ENCODE data around the gene RASGRP1. TPM values are rescaled to one million over a fixed set of nuclear protein-coding genes. Genes with fewer than 3 reads are reported as not detected.
A peak's percentile ranks its signal among the peaks of the same experiment; 100 is the strongest.

RASGRP1 gene
- polyA plus RNA-seq, 1 donor: 2.9 TPM

- H3K4me3 ChIP-seq (ENCODE audit: low read length): no peak overlapping the region
- no peaks in the 10 kb centered on the region for H3K36me3 ChIP-seq (ENCODE audit: control insufficient read depth, insufficient read depth, low read length)
- peak in 1 of 2 donors; percentile 8 for DNase-seq
- no CpG with 5 or more reads among the region's 4 CpGs for WGBS (ENCODE audit: insufficient coverage, low lambda C conversion rate)
- no peaks in the 10 kb centered on the region for H3K9me3 ChIP-seq (ENCODE audit: control insufficient read depth, low read depth, low read length)
- no peaks in the 10 kb centered on the region for H3K27me3 ChIP-seq (ENCODE audit: control insufficient read depth, insufficient read depth, low read length)
- H3K27ac ChIP-seq (ENCODE audit: low read length): no peak overlapping the region
- H3K4me1 ChIP-seq (ENCODE audit: control insufficient read depth, insufficient read depth, low read length): no peaks in the 10 kb centered on the region
Measured at GRCh38 chr15:38509152-38509551, 55.5 kb downstream of the RASGRP1 start.

DNA sequence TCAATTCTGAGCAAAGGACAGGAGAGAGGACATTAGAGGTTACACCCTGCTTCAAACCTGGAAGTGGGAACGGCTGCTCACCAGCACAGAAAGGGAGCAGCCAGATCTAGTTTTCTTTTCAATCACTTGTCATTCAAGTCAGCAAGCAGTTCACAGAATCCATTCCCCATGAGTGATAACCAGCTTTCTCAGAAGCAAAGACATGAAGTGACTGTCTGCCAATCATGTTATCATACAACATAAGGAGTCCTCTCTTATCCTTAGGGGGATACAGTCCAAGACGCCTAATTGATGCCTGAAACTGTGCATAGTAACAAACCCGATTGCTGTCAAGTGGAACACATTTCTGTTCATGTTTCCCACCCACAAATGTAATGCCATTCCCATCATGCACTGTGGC is 56.0 kb downstream of the RASGRP1 start:
- no peak for DNase-seq
- Histone ChIP-seq H3K36me3 (ENCODE audit: control insufficient read depth, insufficient read depth, low read length) (no peaks in the 10 kb centered on the region), H3K4me1 (ENCODE audit: control insufficient read depth, insufficient read depth, low read length) (no peaks in the 10 kb centered on the region), H3K27me3 (ENCODE audit: control insufficient read depth, insufficient read depth, low read length) (no peaks in the 10 kb centered on the region), H3K27ac (ENCODE audit: low read length) (no peak overlapping the region), H3K4me3 (ENCODE audit: low read length) (no peak overlapping the region), H3K9me3 (ENCODE audit: control insufficient read depth, low read depth, low read length) (no peaks in the 10 kb centered on the region)
- no CpG with 5 or more reads among the region's 3 CpGs for WGBS (ENCODE audit: insufficient coverage, low lambda C conversion rate)

- Histone ChIP-seq H3K4me1 (ENCODE audit: control insufficient read depth, insufficient read depth, low read length) (no peaks in the 10 kb centered on the region), H3K27ac (ENCODE audit: low read length) (no peak overlapping the region), H3K27me3 (ENCODE audit: control insufficient read depth, insufficient read depth, low read length) (no peaks in the 10 kb centered on the region), H3K9me3 (ENCODE audit: control insufficient read depth, low read depth, low read length) (no peaks in the 10 kb centered on the region), H3K4me3 (ENCODE audit: low read length) (no peak overlapping the region), H3K36me3 (ENCODE audit: control insufficient read depth, insufficient read depth, low read length) (no peaks in the 10 kb centered on the region)
- DNase-seq: no peak
- WGBS (ENCODE audit: insufficient coverage, low lambda C conversion rate): no CpG with 5 or more reads among the region's 7 CpGs
Measured at GRCh38 chr15:38507570-38507969, 57.0 kb downstream of the RASGRP1 start.

- DNase-seq: no peak
- no peaks in the 10 kb centered on the region for H3K27me3 ChIP-seq (ENCODE audit: control insufficient read depth, insufficient read depth, low read length)
- no CpG with 5 or more reads among the region's 4 CpGs for WGBS (ENCODE audit: insufficient coverage, low lambda C conversion rate)
- H3K9me3 ChIP-seq (ENCODE audit: control insufficient read depth, low read depth, low read length): no peaks in the 10 kb centered on the region
- no peaks in the 10 kb centered on the region for H3K4me1 ChIP-seq (ENCODE audit: control insufficient read depth, insufficient read depth, low read length)
- H3K27ac ChIP-seq (ENCODE audit: low read length): no peak overlapping the region
- H3K4me3 ChIP-seq (ENCODE audit: low read length): no peak overlapping the region
- no peaks in the 10 kb centered on the region for H3K36me3 ChIP-seq (ENCODE audit: control insufficient read depth, insufficient read depth, low read length)
Measured at GRCh38 chr15:38506997-38507396, 57.6 kb downstream of the RASGRP1 start.

DNA sequence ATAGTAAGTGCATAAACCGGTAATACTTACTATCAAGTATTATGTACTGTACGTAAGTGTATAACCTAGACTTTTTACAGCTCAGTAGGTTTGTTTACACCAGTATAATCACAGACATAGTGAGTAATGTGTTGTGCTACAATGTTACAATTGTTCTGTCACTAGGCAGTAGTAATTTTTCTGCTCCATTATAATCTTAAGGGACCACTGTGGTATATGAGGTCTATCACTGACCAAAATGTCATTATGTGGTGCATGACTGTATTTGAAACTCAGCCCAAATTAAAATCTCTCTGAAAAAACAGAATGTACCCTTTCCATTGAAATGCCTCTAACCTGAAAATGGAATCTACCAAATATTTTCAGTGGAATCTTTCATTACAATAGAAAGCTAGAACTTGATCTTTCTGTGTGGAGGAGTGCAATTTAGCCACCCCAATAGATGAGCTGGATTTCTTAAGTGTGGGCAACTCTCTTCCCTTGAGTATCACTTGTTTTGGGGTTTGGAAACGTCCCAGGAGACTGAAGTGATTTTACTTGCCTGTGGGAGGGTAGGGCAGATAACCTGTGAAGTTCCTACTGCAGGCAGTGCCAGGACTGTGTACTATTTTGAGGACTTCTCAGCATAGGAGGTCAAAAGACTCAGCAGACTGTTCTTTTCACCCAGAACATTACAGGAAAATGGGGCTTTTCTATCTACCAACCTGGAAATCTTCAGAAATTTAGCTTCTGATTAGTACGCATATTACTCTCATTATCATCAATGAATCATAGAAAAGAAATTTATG is 59.7 kb downstream of the RASGRP1 start:
- WGBS (ENCODE audit: insufficient coverage, low lambda C conversion rate): 100% methylated on average over 1 of the region's 4 CpGs
- Histone ChIP-seq H3K27ac (ENCODE audit: low read length) (no peak overlapping the region), H3K36me3 (ENCODE audit: control insufficient read depth, insufficient read depth, low read length) (no peaks in the 10 kb centered on the region), H3K9me3 (ENCODE audit: control insufficient read depth, low read depth, low read length) (no peaks in the 10 kb centered on the region), H3K4me1 (ENCODE audit: control insufficient read depth, insufficient read depth, low read length) (no peaks in the 10 kb centered on the region), H3K4me3 (ENCODE audit: low read length) (no peak overlapping the region), H3K27me3 (ENCODE audit: control insufficient read depth, insufficient read depth, low read length) (no peaks in the 10 kb centered on the region)
- DNase-seq: no peak

GRCh38 chr15:38503496-38503895 is 61.1 kb downstream of the RASGRP1 start:
- Histone ChIP-seq H3K9me3 (ENCODE audit: control insufficient read depth, low read depth, low read length) (no peaks in the 10 kb centered on the region), H3K4me3 (ENCODE audit: low read length) (no peak overlapping the region), H3K36me3 (ENCODE audit: control insufficient read depth, insufficient read depth, low read length) (no peaks in the 10 kb centered on the region), H3K4me1 (ENCODE audit: control insufficient read depth, insufficient read depth, low read length) (no peaks in the 10 kb centered on the region), H3K27me3 (ENCODE audit: control insufficient read depth, insufficient read depth, low read length) (no peaks in the 10 kb centered on the region), H3K27ac (ENCODE audit: low read length) (no peak overlapping the region)
- 100% methylated on average over 1 of the region's 2 CpGs for WGBS (ENCODE audit: insufficient coverage, low lambda C conversion rate)
- no peak for DNase-seq

DNA sequence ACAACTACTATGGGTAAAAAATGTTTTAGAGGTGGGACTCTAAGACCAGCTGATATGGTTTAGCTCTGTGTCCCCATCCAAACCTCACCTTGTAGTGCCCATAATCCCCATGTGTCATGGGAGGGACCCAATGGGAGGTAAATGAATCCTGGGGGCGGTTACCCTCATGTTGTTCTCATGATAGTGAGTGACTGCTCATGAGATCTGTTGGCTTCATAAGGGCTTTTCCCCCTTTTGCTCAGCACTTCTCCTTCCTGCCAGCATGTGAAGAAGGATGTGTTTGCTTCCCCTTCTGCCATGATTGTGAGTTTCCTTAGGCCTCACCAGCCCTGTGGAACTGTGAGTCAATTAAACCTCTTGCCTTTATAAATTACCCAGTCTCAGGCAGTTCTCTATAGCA is 65.0 kb downstream of the RASGRP1 start:
- Histone ChIP-seq H3K36me3 (ENCODE audit: control insufficient read depth, insufficient read depth, low read length) (no peaks in the 10 kb centered on the region), H3K27me3 (ENCODE audit: control insufficient read depth, insufficient read depth, low read length) (no peaks in the 10 kb centered on the region), H3K9me3 (ENCODE audit: control insufficient read depth, low read depth, low read length) (no peaks in the 10 kb centered on the region), H3K27ac (ENCODE audit: low read length) (no peak overlapping the region), H3K4me3 (ENCODE audit: low read length) (no peak overlapping the region), H3K4me1 (ENCODE audit: control insufficient read depth, insufficient read depth, low read length) (no peaks in the 10 kb centered on the region)
- WGBS (ENCODE audit: insufficient coverage, low lambda C conversion rate): no CpG with 5 or more reads among the region's 1 CpG
- no peak for DNase-seq

GRCh38 chr15:38496151-38496550 is 68.5 kb downstream of the RASGRP1 start:
- Histone ChIP-seq H3K4me3 (ENCODE audit: low read length) (no peak overlapping the region), H3K36me3 (ENCODE audit: control insufficient read depth, insufficient read depth, low read length) (no peaks in the 10 kb centered on the region), H3K27me3 (ENCODE audit: control insufficient read depth, insufficient read depth, low read length) (no peaks in the 10 kb centered on the region), H3K4me1 (ENCODE audit: control insufficient read depth, insufficient read depth, low read length) (no peaks in the 10 kb centered on the region), H3K27ac (ENCODE audit: low read length) (no peak overlapping the region), H3K9me3 (ENCODE audit: control insufficient read depth, low read depth, low read length) (no peaks in the 10 kb centered on the region)
- DNase-seq: no peak
- no CpG with 5 or more reads among the region's 1 CpG for WGBS (ENCODE audit: insufficient coverage, low lambda C conversion rate)

GRCh38 chr15:38490242-38490922 is 74.2 kb downstream of the RASGRP1 start:
- DNase-seq: no peak
- Histone ChIP-seq H3K4me1 (ENCODE audit: control insufficient read depth, insufficient read depth, low read length) (no peaks in the 10 kb centered on the region), H3K36me3 (ENCODE audit: control insufficient read depth, insufficient read depth, low read length) (peaks cover 7% of the 10 kb centered on the region), H3K4me3 (ENCODE audit: low read length) (no peak overlapping the region), H3K9me3 (ENCODE audit: control insufficient read depth, low read depth, low read length) (no peaks in the 10 kb centered on the region), H3K27ac (ENCODE audit: low read length) (no peak overlapping the region), H3K27me3 (ENCODE audit: control insufficient read depth, insufficient read depth, low read length) (no peaks in the 10 kb centered on the region)
- no CpG with 5 or more reads among the region's 3 CpGs for WGBS (ENCODE audit: insufficient coverage, low lambda C conversion rate)

- H3K27ac ChIP-seq (ENCODE audit: low read length): no peak overlapping the region
- no peak overlapping the region for H3K4me3 ChIP-seq (ENCODE audit: low read length)
- DNase-seq: no peak
- H3K27me3 ChIP-seq (ENCODE audit: control insufficient read depth, insufficient read depth, low read length): no peaks in the 10 kb centered on the region
- no CpG with 5 or more reads among the region's 1 CpG for WGBS (ENCODE audit: insufficient coverage, low lambda C conversion rate)
- H3K36me3 ChIP-seq (ENCODE audit: control insufficient read depth, insufficient read depth, low read length): peaks cover 9% of the 10 kb centered on the region
- no peaks in the 10 kb centered on the region for H3K9me3 ChIP-seq (ENCODE audit: control insufficient read depth, low read depth, low read length)
- no peaks in the 10 kb centered on the region for H3K4me1 ChIP-seq (ENCODE audit: control insufficient read depth, insufficient read depth, low read length)
Measured at GRCh38 chr15:38487378-38487777, 77.2 kb downstream of the RASGRP1 start.
